ENCODE measurements around the gene FAM234A.

Gene FAM234A

GRCh38 chr16:314351-314750 lies 79.7 kb downstream of the FAM234A start:
- TF ChIP-seq CTCF (IDR thresholded peaks at IDR 0.05; ENCODE audit: borderline replicate concordance, insufficient read depth, low read depth, low read length) = no peak
- H3K4me3 ChIP-seq (ENCODE audit: low read depth, low read length) = no peak overlapping the region

GRCh38 chr16:314795-315299 lies 80.2 kb downstream of the FAM234A start:
- no peak overlapping the region for H3K4me3 ChIP-seq (ENCODE audit: low read depth, low read length)
- TF ChIP-seq CTCF (IDR thresholded peaks at IDR 0.05; ENCODE audit: borderline replicate concordance, insufficient read depth, low read depth, low read length) = no peak
